C4-2B (cell line): ENCODE results near the gene KIAA2012.

ENCODE experiments used
- CTCF ChIP-seq: fragments of 450-650 bp; conservative IDR thresholded peaks from 2 replicates; pipeline ENCODE4 v1.5.1; 2017; ENCODE audit warnings: mild to moderate bottlenecking
- ZFX ChIP-seq: fragments of 450-650 bp; IDR thresholded peaks from 2 replicates; pipeline ENCODE4 v1.6.1; 2017

GRCh38 chr2:202039278-202040078, 33.6 kb upstream of the KIAA2012 start:
- TF ChIP-seq CTCF = no peak
- TF ChIP-seq ZFX = no peak
